ENCODE results near the gene LTO1. TPM values are rescaled to one million over a fixed set of nuclear protein-coding genes. Genes with fewer than 3 reads are reported as not detected.

The LTO1 gene
- total RNA-seq, 4 donors from 2014 or later, result 16.5 to 29.2 (median 19.3) TPM

- no peak for DNase-seq
- Histone ChIP-seq H3K4me1 (peaks cover 0 to 10% (median 0%) of the 10 kb centered on the region in 3 donors), H3K9me3 (no peaks in the 10 kb centered on the region), H3K36me3 (no peaks in the 10 kb centered on the region), H3K4me3 (no peak overlapping the region), H3K27ac (no peak overlapping the region), H3K27me3 (peaks cover 0 to 13% (median 0%) of the 10 kb centered on the region in 4 donors)
- no peak for TF ChIP-seq POLR2A (IDR thresholded peaks at IDR 0.05)
- no peak for TF ChIP-seq CTCF (IDR thresholded peaks at IDR 0.05)
- intact Hi-C loops (cut with DNase I), result no loop called here
- 21 to 44% methylated on average over 2 of the region's 2 CpGs for WGBS, 2 donors
Measured at GRCh38 chr11:69620683-69621290, 54.4 kb downstream of the LTO1 start.

- TF ChIP-seq POLR2A (IDR thresholded peaks at IDR 0.05) (no peak), CTCF (IDR thresholded peaks at IDR 0.05) (no peak)
- intact Hi-C loops (cut with DNase I), result no loop called here
- DNase-seq, result no peak
- no peaks in the 10 kb centered on the region for H3K27me3 ChIP-seq
- H3K27ac ChIP-seq, result no peak overlapping the region
- no peaks in the 10 kb centered on the region for H3K9me3 ChIP-seq
- H3K4me1 ChIP-seq, result peaks cover 0 to 10% (median 0%) of the 10 kb centered on the region in 3 donors
- no peaks in the 10 kb centered on the region for H3K36me3 ChIP-seq
- H3K4me3 ChIP-seq, result no peak overlapping the region
- WGBS, 2 donors, result 74 to 75% methylated on average over 8 of the region's 8 CpGs
Measured at GRCh38 chr11:69618237-69618636, 56.9 kb downstream of the LTO1 start.

- intact Hi-C loops (cut with DNase I), result no loop called here
Measured at GRCh38 chr11:69617682-69618081, 57.5 kb downstream of the LTO1 start.

GRCh38 chr11:69617220-69617619 is 57.9 kb downstream of the LTO1 start:
- H3K36me3 ChIP-seq, result no peaks in the 10 kb centered on the region
- H3K4me1 ChIP-seq, result peaks cover 0 to 10% (median 0%) of the 10 kb centered on the region in 3 donors
- H3K4me3 ChIP-seq, result no peak overlapping the region
- intact Hi-C loops (cut with DNase I), result no loop called here
- no peak overlapping the region for H3K27ac ChIP-seq
- no peak for TF ChIP-seq POLR2A (IDR thresholded peaks at IDR 0.05)
- TF ChIP-seq CTCF (IDR thresholded peaks at IDR 0.05), result no peak
- WGBS, 2 donors, result 71 to 81% methylated on average over 4 of the region's 4 CpGs
- H3K9me3 ChIP-seq, result no peaks in the 10 kb centered on the region
- DNase-seq, result no peak
- H3K27me3 ChIP-seq, result no peaks in the 10 kb centered on the region

More at GRCh38 chr11:69617682-69618081, 57.5 kb downstream of the LTO1 start:
- Histone ChIP-seq H3K4me3 (no peak overlapping the region), H3K9me3 (no peaks in the 10 kb centered on the region), H3K4me1 (peaks cover 0 to 10% (median 0%) of the 10 kb centered on the region in 3 donors), H3K27me3 (no peaks in the 10 kb centered on the region), H3K36me3 (no peaks in the 10 kb centered on the region), H3K27ac (no peak overlapping the region)
- no peak for DNase-seq
- WGBS, 2 donors, result 75 to 84% methylated on average over 6 to 10 of the region's 10 CpGs
- TF ChIP-seq POLR2A (IDR thresholded peaks at IDR 0.05) (no peak), CTCF (IDR thresholded peaks at IDR 0.05) (no peak)

Other genes starting within 250 kb of the LTO1 start
- not detected for gene LINC01488, start 193.7 kb downstream of the LTO1 start, total RNA-seq
- gene CCND1, start 34.2 kb downstream of the LTO1 start, total RNA-seq, result 100 to 1,000 TPM in 3 of 4 donors, 10 to 100 TPM in 1; 64.1 to 216 (median 145) TPM
- not detected for gene FGF19, start 28.7 kb upstream of the LTO1 start, total RNA-seq
- not detected for gene FGF4, start 100.0 kb upstream of the LTO1 start, total RNA-seq
- not detected for gene FGF3, start 144.1 kb upstream of the LTO1 start, total RNA-seq

All from esophagus squamous epithelium (tissue), 5 donors.